Measurements from ENCODE around the gene VPS54.

DNA sequence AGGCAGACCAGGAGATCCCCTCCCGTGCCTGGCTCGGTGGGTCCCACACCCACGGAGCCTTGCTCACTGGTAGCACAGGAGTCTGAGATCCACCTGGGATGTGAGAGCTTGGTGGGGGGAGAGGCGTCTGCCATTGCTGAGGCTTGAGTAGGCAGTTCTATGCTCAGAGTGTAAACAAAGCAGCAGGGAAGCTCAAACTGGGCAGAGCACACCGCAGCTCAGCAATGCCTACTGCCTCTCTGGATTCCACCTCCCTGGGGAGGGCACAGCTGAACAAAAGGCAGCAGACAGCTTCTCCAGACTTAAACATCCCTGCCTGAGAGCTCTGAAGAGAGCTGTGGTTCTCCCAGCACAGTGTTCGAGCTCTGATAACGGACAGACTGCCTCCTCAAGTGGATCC is 92.4 kb downstream of the VPS54 start:
- TF ChIP-seq, protein P1, sequence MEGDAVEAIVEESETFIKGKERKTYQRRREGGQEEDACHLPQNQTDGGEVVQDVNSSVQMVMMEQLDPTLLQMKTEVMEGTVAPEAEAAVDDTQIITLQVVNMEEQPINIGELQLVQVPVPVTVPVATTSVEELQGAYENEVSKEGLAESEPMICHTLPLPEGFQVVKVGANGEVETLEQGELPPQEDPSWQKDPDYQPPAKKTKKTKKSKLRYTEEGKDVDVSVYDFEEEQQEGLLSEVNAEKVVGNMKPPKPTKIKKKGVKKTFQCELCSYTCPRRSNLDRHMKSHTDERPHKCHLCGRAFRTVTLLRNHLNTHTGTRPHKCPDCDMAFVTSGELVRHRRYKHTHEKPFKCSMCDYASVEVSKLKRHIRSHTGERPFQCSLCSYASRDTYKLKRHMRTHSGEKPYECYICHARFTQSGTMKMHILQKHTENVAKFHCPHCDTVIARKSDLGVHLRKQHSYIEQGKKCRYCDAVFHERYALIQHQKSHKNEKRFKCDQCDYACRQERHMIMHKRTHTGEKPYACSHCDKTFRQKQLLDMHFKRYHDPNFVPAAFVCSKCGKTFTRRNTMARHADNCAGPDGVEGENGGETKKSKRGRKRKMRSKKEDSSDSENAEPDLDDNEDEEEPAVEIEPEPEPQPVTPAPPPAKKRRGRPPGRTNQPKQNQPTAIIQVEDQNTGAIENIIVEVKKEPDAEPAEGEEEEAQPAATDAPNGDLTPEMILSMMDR (IDR thresholded peaks at IDR 0.05; ENCODE audit: insufficient read depth, low read length, poor library complexity, severe bottlenecking): no peak
- TF ChIP-seq EZH2phosphoT487 (conservative IDR thresholded peaks at IDR 0.05; ENCODE audit: low read length): no peak

Data from SU-DHL-6 (cell line).